Kasumi-1 (cell line): ENCODE measurements around the gene PITPNC1.
"Not testable (repeated sequence)": the region's sequence is repeated elsewhere in the genome, so short reads cannot be mapped to it uniquely, and the experiment has no call there.

Experiments used
- DNase-seq, 2 experiments: peaks; one replicate each; lab custom pipeline; 2025; lab: John Stamatoyannopoulos, UW

Gene PITPNC1

GRCh38 chr17:67624886-67625656 is 248.0 kb downstream of the PITPNC1 start:
- DNase-seq = no peak

DNA sequence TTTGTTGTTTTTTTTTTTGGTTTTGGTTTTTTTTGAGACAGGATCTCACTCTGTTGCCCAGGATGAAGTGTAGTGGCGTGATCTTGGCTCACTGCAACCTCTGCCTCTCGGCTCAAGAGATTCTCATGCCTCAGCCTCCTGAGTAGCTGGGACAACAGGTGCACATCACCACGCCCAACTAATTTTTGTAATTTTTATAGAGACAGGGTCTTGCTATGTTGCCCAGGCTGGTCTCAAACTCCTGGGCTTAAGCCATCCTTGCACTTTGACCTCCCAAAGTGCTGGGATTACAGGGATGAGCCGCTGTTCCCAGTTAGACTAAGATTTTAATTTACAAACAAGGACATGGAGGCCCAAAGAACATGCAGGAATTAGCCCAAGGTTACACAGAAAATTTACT is 248.9 kb downstream of the PITPNC1 start:
- no peak for DNase-seq

GRCh38 chr17:67628580-67629013 is 251.5 kb downstream of the PITPNC1 start:
- no peak for DNase-seq

DNA sequence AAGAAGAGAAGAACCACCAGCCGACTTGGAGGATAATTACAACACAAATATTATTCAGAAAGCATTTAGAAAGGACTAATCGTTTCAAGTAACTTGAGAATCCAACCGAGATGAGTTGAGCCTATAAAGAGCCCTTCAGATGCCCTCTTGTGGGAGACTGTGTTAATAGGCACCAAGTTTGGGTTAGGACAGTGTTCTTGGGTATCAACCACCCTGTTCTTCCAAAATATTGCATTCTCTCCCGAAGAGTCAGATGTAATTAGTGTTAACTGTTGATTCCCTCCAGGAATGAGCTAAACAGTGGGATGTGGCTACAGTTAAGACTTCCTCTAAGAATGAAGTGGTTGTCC is 252.9 kb downstream of the PITPNC1 start:
- peak; percentile 55 to 72 for DNase-seq

- not testable (repeated sequence) for DNase-seq
Observed at GRCh38 chr17:67630836-67631235, 253.8 kb downstream of the PITPNC1 start.

- DNase-seq = no peak
Observed at GRCh38 chr17:67632141-67632540, 255.1 kb downstream of the PITPNC1 start.

GRCh38 chr17:67633751-67634211 is 256.7 kb downstream of the PITPNC1 start:
- DNase-seq = no peak

DNA sequence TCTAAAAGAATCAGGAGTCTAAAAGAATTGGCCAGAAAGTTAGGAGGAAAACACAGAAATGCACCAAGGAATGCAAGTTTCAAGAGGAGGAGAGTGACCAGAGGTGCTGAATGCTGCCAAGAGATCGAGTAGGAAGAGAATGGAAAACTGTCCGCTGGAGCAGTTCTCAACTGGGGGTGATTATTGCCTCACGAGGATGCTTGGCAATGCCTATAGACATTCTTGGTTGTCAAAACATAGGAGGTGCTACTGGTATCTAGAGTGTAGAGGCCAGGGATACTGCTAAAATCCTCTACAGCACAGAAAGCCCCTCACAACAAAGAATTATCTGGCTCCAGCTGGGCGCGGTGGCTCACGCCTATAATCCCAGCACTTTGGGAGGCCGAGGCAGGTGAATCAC is 258.6 kb downstream of the PITPNC1 start:
- DNase-seq = no peak

DNA sequence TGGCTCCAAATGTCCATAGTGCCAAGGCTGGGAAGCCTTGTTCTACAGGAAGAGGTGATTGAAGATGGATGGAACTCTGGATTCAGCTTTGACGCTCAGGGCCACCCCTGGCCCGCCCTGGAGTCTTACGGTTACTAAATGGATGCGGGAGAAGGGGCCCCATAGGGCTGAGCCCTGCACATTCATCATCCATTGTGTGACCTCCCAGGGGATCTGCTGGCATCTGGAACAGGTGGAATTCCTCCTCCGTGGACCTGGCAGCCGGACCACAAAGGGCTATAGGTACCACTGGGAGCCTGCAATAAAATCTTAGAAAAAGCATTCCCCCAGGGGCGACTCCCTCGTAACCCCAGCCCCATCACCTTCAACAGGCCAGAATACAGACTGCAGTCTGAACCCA is 259.2 kb downstream of the PITPNC1 start:
- DNase-seq = no peak

DNA sequence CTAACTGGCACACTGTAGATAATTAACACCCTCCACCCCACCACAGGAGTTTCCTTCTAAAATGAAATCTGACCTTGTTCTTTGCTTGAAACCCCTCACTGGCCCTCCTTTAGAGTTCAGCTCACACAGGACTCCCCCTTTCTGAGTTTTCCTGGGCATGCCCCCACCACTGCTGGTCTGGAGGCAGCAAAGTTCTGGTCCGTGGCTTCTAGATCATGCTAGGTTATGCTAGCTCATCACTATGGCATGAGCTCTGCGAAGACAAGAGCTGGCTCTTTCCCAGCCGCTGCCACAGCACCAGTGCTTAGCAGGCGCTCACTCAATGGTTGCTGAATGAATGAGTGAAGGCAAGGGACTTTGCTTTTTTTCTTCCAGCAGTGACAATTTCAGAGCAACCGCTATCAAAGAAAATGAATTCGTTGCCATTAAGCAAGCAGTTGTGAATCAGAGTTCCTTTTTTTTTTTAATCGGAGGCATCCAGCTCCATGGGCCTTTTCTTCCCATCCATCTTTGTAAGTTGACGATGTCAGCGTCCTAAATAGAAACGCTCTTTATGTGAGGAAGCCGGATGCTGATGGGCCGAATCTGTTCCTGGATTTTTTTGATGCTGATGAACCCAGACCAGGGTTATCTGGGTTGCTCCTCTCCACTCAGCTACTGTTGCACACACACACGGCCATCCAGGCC is 259.9 kb downstream of the PITPNC1 start:
- DNase-seq = no peak

GRCh38 chr17:67637901-67638641 is 261.0 kb downstream of the PITPNC1 start:
- no peak for DNase-seq

DNA sequence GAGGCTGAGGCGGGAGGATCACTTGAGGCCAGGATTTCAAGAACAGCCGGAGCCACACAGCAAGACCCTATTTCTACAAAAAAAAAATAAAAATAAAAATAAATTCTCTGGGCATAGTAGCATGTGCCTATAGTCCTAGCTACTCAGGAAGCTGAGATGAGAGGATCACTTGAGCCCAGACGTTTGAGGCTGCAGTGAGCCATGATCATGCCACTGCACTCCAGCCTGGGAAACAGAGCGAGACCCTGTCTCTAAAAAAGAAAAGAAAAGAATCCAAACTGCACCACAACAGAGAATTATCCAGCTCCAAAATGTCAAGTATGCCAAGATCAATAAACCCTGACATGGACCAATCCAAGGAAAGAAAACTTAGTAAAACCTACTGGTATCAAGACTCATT is 261.8 kb downstream of the PITPNC1 start:
- no peak for DNase-seq

DNA sequence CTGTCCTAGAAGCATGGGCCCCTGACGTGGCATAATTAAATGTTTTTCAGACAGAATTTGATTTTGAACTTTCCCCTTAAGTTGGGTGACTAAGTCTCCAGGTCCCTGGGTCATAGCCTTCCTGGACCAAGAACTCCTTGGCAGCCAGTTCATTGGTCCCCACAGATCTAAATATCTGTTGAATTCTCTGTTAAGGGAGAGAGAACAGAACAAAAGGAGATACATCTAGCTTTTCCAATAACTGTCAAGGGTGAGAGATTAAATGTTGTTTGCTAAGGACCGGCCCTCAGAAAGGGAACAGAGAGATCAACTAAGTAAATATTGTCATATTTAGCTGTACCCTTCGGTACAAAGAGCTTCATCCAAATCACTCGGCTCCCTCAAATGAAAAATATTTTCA is 262.5 kb downstream of the PITPNC1 start:
- no peak for DNase-seq

DNA sequence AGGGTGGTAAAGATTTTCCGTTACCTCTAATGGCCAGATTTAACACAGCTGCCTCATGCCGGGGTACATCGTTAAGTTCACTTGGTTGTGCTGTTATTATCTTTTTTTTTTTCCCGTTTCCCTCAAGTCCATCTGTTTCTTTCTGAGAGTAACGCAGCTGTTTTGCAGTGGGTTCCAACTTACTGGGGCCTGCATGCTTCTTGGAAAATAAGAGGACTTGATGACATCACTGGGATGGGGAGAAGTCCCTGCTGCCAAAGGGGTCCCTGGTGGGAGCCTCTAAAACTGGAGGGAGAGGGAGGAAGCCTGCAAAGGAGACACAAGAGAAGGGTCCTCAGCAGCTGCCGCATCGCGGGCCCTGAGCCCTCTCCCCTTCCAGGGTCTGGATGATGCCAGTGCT is 262.9 kb downstream of the PITPNC1 start:
- no peak for DNase-seq

DNA sequence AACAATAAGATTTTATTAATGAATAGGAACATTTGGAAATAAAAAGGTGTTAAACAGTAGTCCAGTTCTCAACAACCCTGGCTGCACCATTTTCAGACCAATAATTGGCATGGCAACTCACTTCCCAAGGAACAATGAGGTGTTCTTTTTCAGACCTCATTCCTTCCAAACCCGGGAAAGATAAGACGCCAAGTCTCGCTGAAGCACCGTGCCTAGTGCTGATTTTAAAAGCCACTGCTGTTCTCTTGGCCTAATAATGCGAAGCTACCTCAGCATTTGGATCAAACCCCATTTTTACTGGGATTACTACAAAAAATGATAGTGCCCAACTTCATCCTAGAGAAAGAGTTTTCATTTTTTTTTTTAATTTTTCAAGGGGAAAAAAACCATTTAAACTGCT is 265.4 kb downstream of the PITPNC1 start:
- no peak for DNase-seq

- DNase-seq = no peak
Observed at GRCh38 chr17:67644061-67644460, 267.0 kb downstream of the PITPNC1 start.

- not testable (repeated sequence) for DNase-seq
Observed at GRCh38 chr17:67645195-67645594, 268.1 kb downstream of the PITPNC1 start.

GRCh38 chr17:67646472-67646871 is 269.4 kb downstream of the PITPNC1 start:
- no peak for DNase-seq

DNA sequence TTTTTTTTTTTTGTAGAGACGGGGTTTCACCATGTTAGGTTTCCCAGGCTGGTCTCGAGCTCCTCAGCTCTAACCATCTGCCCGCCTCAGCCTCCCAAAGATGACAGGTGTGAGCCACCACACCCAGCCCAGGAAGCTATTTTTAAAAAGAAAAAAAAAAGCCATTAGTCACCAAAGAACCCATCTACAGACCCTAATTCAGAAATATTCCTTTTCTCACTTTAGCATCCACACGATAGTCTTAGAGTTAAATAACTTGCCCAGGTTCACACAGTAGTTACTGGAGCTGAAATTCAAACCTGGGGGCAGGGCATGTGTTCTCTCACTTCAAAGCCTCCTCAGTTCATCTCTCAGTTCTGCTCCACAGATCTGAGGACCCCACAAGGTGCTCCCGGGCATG is 270.4 kb downstream of the PITPNC1 start:
- DNase-seq = no peak

DNA sequence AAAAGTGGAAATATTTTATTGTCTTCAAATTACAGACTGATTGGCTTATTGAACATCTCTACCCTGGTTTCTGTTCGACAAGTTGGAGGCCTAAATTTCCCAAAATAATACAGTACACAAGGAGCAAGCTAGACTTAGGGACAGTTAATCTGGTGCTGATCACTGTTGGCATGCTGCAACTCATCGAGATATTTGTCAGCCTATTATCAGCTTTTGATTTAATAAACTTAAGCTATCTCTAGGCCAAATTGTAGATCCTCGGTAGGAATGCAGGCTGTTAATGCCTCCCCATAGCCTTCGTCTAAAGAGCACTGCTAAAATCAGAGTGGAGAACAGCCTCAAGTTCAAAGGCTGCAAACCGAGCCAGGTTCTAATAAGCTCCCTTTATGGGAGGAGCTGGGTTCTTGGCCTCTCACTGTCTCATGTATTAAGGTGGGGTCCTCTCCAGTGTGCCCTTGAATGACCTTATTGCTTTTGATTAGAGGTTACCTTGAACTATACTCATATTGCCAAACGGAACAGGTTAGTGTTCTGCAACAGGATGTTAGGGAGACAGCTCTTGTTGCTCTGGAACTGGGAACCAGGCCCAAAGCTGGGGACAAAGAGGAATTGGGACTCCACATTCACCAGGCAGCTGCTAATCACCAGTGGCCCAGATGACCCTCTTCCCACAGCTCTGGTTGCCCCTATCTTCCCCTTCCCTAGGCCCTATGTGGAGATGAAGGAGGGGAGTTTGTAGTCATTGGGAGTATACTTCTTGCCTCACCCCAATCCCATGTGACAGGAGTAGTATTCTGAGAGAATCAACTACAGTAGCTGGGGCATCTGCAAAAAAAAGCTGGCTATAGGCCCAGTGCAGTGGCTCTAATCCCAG is 271.2 kb downstream of the PITPNC1 start:
- DNase-seq = no peak

DNA sequence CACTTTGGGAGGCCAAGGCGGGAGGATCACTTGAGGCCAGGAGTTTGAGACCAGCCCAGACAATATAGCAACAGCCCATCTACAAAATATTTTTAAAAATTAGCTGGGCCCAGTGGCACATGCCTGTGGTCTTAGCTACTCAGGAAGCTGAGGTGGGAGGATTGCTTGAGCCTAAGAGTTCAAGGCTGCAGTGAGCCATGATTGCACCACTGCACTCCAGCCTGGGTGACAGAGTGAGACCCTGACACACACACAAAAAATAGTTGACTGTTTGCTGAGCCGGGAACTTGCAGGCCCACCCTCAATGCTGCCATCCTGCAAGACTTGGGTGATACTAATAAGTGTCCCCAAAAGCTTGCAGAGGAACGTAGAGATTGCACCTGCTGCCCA is 271.8 kb downstream of the PITPNC1 start:
- not testable (repeated sequence) for DNase-seq

DNA sequence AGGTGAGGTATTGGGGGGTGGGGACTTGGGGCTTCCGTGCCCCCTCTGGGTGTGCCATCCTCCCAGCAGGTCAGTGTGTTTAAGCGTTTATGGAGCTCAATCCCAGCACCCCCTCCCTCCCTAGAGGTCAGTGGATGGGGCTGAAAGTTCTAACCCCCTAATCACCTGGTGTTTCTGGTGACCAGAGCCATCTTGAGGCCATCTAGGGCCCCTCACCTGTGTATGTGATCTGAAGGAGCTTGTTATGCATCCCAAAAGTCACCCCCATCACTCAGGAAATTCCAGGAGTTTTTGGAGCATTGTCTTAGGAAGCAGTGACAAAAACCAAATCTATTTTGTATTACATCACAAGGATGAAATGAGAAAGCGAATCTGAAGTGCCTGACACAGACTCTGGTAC is 272.8 kb downstream of the PITPNC1 start:
- DNase-seq = no peak
